Stimulated activated naive CD8-positive, alpha-beta T cell treated with anti-CD3 and anti-CD28 coated beads, Interleukin-15, amount 100 ng/mL, for 72 hours (primary cell): ENCODE measurements around the gene MLC1.

Experiments used
- ATAC-seq: fragments of 150-1000 bp; cut with Tn5 transposase; 2 replicates; pipeline ENCODE4 v1.10.0; 2021; ENCODE audit warnings: mild to moderate bottlenecking, moderate library complexity
- DNase-seq, 2 donors: peaks; one replicate each; pipeline ENCODE4 v3.0.0; 2021 to 2022
- H3K27ac Mint-ChIP-seq, 2 donors: one replicate each; pipeline ENCODE4 v1.8.0; 2022; ENCODE audit warnings: mild to moderate bottlenecking in 2 of 2, mixed read lengths in 2 of 2, moderate library complexity in 2 of 2
- H3K27me3 Mint-ChIP-seq: one replicate; pipeline ENCODE4 v1.8.0; 2022; ENCODE audit warnings: mixed read lengths
- H3K4me1 Mint-ChIP-seq: one replicate; pipeline ENCODE4 v1.8.0; 2022; ENCODE audit warnings: mild to moderate bottlenecking, mixed read lengths
- H3K4me3 Mint-ChIP-seq, 2 donors: one replicate each; pipeline ENCODE4 v1.8.0; 2022; ENCODE audit warnings: mild to moderate bottlenecking in 2 of 2, mixed read lengths in 2 of 2, moderate library complexity in 1 of 2
- H3K9me3 Mint-ChIP-seq, 2 donors: one replicate each; pipeline ENCODE4 v1.8.0; 2022; ENCODE audit warnings: mixed read lengths in 2 of 2

Gene MLC1

DNA sequence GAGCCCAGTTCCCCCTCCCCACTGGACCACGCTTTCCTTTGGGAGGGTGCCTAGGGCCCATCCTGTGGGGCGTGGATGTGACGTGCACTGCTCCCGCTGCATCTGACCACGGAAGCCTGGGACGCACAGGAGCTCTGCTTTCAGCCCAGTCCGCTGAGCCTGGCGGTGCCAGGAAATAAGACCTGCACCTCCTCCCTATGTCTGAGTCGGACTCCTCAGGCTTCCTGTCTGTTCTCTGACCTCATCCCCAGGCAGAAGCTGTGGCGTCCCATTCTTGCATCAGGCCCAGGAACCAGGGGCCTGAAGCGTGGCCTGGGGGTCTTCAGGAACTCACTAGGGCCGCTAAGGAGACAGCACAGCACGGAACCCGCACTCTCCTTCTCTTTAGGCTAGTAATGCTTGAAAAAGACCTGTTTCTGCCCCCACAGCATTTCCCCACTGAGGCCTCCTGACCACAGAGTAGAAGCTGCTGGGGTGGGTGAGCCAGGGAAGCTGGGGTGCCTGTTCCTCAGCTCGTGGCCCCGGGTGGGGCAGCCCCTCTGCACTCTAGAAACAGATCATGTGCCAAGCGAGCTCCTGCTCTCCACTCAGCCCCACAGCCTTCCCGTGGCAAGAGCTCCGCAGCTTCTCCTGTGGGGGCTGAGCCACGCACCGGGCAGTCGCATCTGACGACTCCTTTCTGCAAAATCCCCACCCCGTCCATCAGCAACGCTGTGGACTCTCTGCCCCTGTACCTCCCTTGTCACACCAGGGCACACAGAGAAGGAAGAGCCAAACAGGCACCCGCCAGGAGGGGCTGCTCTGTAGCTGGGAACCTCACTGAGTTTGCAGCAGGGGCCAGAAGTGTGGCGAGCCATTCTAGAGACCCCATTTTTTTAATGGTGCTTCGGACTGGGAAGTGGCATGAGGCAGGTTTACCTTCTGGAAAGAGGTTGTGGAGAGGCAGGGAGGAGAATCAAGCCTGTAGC is 27.2 kb upstream of the MLC1 start:
- DNase-seq, result peak; percentile 45 to 63
- Mint-ChIP-seq H3K27ac (peak overlapping the region; percentile 94 to 96), H3K4me3 (peak overlapping the region; percentile 55 to 73), H3K9me3 (no peaks in the 10 kb centered on the region), H3K27me3 (peaks cover 31% of the 10 kb centered on the region), H3K4me1 (peaks cover 28% of the 10 kb centered on the region)
- ATAC-seq, result peak; percentile 92

DNA sequence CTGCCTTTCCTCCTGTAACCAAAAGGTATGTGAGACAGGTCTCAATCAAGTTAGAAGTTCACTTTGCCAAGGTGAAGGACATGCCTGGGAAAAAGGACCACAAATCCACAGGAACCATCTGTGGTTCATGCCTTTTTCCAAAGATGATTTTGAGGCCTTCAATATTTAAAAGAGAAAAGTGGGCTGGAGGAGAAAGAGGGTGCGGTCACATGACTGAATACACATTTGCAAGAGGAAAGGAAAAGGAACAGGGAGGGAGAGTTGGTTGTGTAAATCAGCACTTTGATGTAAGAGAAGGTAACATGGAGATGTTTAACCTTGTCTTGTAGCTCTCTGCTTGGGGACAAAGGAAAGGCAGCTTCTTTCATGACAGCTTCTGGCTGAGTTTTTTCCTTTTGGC is 25.8 kb upstream of the MLC1 start:
- peaks cover 29% of the 10 kb centered on the region for H3K27me3 Mint-ChIP-seq
- ATAC-seq (no peak), DNase-seq (no peak)
- H3K4me3 Mint-ChIP-seq, result peak overlapping the region in 1 of 2 donors; percentile 8
- peaks cover 29% of the 10 kb centered on the region for H3K4me1 Mint-ChIP-seq
- H3K9me3 Mint-ChIP-seq, result no peaks in the 10 kb centered on the region
- peak overlapping the region in 1 of 2 donors; percentile 80 for H3K27ac Mint-ChIP-seq

DNA sequence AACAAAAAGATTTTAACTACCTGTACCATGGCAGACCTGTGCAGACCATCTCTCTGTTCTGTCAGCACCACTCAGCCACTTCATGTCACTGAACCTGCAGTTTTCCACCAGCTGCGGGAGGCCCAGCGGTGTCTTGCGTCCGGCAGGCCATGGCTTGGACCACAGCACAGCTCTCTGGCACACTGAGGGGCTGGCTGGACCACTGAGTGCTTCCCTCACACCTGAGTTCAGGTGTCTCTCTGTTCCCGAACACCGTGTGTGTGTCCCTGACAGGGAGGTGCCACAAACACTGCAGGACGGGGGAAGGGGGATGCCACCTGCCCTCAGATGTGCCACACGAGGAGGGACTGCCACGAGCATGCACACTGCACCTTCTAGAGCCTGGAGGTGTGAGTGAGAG is 22.3 kb upstream of the MLC1 start:
- Mint-ChIP-seq H3K27me3 (peaks cover 8% of the 10 kb centered on the region), H3K27ac (no peak overlapping the region), H3K4me1 (peaks cover 36% of the 10 kb centered on the region), H3K9me3 (no peaks in the 10 kb centered on the region), H3K4me3 (no peak overlapping the region)
- ATAC-seq (no peak), DNase-seq (no peak)

DNA sequence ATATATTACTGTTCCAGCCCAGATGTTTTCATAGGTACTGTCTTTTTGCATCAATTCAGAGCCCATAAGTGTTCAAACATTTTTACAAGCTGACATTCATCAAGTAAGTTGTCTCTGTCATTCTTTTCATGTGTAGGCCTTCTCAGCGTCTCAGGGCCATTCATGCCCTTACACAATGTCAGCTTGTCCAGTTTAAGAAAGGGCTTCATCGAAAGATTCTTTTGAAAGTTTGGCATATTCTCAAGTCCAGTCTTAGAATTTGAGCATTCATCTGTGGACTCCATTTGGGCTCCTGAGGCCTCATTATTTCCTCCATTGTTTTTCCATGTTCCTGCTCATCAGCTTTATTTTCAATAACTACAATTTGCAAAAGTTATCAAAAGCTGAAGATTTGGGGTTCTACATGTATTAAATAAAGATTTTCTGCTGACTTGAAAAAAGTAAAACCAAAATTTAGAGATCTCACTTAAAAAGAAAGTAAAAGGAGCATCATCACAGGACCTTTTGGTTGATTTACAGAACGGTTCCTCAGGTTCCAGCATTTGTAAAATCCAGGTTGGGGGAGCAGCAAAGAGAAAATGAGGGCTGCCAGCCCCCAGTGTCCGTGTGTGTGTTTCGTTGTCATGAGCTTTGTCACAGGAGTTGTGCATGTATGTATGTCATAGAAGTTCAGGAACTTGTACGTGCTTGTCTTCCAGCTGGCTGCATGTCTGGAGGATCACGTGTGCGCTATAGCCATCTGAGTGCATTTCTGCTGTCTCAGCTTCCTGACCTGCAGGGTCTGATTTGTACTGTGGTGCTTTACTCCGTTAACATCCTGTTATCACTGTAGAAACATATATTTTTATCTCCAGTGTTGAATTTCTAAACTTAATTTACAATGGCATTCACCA is 20.2 kb upstream of the MLC1 start:
- DNase-seq, result no peak
- ATAC-seq, result peak; percentile 82
- Mint-ChIP-seq H3K27ac (peak overlapping the region in 1 of 2 donors; percentile 9), H3K4me3 (peak overlapping the region; percentile 71 to 73), H3K4me1 (peaks cover 30% of the 10 kb centered on the region), H3K27me3 (peaks cover 20% of the 10 kb centered on the region), H3K9me3 (no peaks in the 10 kb centered on the region)

DNA sequence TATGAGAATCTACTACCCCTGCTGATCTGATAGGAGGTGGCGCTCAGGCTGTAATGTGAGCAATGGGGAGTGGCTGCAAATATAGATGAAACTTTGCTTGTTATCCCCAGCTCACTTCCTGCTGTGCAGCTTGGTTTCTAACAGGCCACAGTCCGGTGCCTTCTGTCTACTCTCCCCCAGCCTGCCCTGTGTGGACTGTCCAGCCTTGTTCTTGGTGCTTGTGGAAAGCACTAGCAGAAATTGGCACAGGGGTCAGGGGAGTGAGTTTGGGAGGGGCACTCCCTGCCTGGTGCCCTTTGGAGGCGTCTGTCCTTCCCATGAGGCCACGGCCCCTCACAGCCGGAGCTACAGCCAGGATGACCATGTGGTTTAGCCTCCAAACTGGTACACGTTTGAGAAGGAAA is 18.9 kb upstream of the MLC1 start:
- H3K27me3 Mint-ChIP-seq, result peaks cover 28% of the 10 kb centered on the region
- no peak for ATAC-seq
- no peaks in the 10 kb centered on the region for H3K9me3 Mint-ChIP-seq
- peaks cover 30% of the 10 kb centered on the region for H3K4me1 Mint-ChIP-seq
- H3K4me3 Mint-ChIP-seq, result no peak overlapping the region
- H3K27ac Mint-ChIP-seq, result no peak overlapping the region
- no peak for DNase-seq

DNA sequence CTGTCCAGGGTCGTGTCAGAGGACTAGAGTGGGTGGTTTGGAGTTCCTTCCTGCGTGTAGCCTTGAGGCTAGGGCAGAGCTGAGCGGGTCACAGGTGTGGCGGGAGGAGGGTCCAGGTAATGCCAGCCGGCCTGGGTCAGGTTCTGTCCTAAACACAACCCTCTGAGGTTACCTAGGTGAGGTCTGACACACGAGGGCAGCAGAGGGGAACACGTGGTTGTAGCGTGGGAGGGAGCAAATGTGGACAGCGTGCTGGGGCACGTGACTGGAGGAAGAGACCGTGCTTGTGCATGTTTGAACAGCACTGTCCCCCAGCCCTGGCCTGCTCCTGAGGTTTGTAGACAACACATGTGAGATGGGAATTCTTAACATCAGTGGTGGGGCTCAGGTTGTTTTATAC is 17.7 kb upstream of the MLC1 start:
- H3K4me1 Mint-ChIP-seq, result peaks cover 30% of the 10 kb centered on the region
- ATAC-seq, result no peak
- no peak for DNase-seq
- H3K9me3 Mint-ChIP-seq, result no peaks in the 10 kb centered on the region
- H3K27ac Mint-ChIP-seq, result no peak overlapping the region
- no peak overlapping the region for H3K4me3 Mint-ChIP-seq
- H3K27me3 Mint-ChIP-seq, result peaks cover 39% of the 10 kb centered on the region

DNA sequence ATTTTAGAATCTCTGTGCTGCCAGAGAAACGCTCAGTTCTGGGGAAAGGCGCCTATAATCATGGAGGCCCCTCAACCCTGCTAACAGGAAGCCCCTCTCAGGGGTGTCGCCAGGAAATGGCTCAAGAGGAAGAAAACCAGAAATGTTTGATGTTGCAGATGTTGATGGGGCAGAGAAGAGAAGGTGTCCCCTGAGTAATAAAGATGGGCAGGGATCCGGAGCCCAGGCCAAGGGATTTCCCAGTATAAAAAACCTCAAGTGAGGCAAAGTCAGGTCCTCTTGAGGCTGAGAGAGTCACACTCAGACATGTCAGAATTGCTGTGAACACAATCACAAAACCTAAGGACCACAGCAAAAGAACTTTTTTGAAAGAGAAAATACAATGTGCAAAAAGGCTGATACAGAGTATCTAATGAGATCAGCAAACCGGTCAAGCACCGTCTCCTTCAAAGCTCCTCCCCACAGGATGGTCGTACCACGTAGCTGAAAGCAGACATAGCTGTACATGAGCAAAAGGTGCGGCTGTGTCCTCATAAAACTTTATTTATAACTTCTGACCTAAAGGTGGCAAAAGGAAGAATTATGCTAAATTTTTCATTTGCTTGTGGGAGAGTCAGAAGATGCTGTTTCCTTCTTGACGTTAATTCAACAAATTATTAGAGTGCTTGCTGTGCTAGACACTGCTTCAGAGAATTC is 16.8 kb upstream of the MLC1 start:
- H3K9me3 Mint-ChIP-seq, result no peaks in the 10 kb centered on the region
- ATAC-seq (no peak), DNase-seq (no peak)
- H3K27ac Mint-ChIP-seq, result peak overlapping the region in 1 of 2 donors; percentile 90
- peaks cover 30% of the 10 kb centered on the region for H3K4me1 Mint-ChIP-seq
- H3K4me3 Mint-ChIP-seq, result no peak overlapping the region
- H3K27me3 Mint-ChIP-seq, result peaks cover 46% of the 10 kb centered on the region

DNA sequence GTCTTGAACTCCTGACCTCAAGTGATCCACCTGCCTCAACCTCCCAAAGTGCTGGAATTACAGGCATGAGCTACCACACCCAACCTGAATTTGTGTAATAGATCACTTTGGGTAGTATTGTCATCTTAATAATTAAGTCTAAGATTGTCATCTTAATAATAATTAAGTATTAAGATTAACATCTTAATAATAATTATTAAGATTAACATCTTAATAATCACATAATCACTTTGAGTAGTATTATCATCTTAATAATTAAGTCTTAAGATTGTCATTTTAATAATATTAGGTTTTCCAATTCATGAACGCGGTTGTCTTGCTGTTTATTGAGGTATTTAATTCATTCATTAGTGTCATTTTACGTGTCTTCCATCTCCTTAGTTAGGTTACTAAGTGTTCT is 12.8 kb upstream of the MLC1 start:
- DNase-seq (no peak), ATAC-seq (no peak)
- H3K9me3 Mint-ChIP-seq, result no peaks in the 10 kb centered on the region
- H3K27me3 Mint-ChIP-seq, result peaks cover 65% of the 10 kb centered on the region
- H3K27ac Mint-ChIP-seq, result no peak overlapping the region
- peaks cover 18% of the 10 kb centered on the region for H3K4me1 Mint-ChIP-seq
- no peak overlapping the region for H3K4me3 Mint-ChIP-seq

DNA sequence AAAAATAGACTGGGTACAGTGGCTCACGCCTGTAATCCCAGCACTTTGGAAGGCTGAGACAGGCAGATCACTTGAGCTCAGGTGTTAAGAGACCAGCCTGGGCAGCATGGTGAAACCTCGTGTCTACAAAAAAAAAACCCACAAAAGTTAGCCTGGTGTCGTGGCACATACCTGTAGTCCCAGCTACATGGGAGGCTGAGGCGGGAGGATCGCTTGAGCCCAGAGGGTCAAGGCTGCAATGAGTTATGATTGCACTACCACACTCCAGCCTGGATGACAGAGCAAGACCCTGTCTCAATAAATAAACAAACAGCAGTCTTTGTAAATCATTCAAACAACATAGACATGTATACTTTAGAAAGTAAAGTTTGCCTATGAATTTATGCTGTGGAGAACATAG is 7.1 kb upstream of the MLC1 start:
- ATAC-seq (no peak), DNase-seq (no peak)
- H3K27ac Mint-ChIP-seq, result no peak overlapping the region
- no peak overlapping the region for H3K4me3 Mint-ChIP-seq
- H3K4me1 Mint-ChIP-seq, result no peaks in the 10 kb centered on the region
- H3K9me3 Mint-ChIP-seq, result peaks cover 4 to 14% of the 10 kb centered on the region in 2 donors
- H3K27me3 Mint-ChIP-seq, result peaks cover 41% of the 10 kb centered on the region

DNA sequence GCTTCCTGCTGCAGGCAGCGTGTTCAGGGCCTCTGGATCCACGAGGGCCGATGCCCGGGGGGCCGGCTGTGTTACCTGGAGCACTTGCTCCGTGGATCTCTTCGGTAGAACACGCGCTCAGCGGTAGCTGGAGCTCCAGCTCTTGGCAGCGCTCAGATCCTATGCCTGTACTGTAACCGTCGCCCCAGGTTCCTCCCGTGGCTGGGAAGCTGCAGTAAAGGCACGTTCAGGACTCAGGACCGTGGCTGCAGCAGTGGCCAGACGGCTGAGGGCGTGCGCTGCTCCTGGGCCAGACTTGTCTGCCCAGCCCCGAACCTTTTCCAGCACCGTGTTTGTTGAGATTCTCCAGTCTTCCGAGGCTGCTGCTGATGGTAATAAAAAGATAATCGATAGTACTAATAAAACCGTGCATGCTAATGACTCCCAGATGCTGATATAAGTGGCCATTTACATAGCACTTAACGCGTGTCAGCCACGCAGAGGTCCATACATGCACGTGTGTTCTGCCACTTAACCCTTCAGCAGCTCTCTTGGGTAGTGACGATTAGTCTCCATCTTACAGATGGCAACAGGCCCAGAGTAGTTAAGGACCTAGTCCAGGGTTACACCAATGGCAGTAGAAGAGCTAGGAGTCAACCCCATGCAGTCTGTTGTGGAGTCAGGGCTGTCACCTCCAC is 6.0 kb upstream of the MLC1 start:
- ATAC-seq (no peak), DNase-seq (no peak)
- Mint-ChIP-seq H3K27me3 (peaks cover 37% of the 10 kb centered on the region), H3K4me1 (no peaks in the 10 kb centered on the region), H3K9me3 (peaks cover 4 to 14% of the 10 kb centered on the region in 2 donors), H3K27ac (no peak overlapping the region), H3K4me3 (no peak overlapping the region)

DNA sequence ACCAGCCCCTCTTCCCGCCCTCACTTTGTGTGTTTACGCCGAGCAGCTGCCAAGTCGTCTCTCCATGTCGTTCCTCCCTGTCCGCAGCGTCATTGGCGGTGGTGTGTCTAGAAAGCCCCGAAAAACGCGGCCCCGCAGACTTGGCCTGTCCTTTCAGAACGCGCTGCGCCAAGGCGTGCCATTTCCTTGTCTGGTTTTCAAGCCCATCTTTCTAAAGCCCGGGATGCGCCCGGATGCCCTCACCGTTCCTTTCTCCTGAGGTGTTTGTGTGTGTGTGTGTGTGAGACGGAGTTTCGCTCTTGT is 5.1 kb upstream of the MLC1 start:
- Mint-ChIP-seq H3K9me3 (peaks cover 4 to 14% of the 10 kb centered on the region in 2 donors), H3K27me3 (peaks cover 32% of the 10 kb centered on the region), H3K27ac (no peak overlapping the region), H3K4me1 (no peaks in the 10 kb centered on the region), H3K4me3 (no peak overlapping the region)
- ATAC-seq (no peak), DNase-seq (no peak)

DNA sequence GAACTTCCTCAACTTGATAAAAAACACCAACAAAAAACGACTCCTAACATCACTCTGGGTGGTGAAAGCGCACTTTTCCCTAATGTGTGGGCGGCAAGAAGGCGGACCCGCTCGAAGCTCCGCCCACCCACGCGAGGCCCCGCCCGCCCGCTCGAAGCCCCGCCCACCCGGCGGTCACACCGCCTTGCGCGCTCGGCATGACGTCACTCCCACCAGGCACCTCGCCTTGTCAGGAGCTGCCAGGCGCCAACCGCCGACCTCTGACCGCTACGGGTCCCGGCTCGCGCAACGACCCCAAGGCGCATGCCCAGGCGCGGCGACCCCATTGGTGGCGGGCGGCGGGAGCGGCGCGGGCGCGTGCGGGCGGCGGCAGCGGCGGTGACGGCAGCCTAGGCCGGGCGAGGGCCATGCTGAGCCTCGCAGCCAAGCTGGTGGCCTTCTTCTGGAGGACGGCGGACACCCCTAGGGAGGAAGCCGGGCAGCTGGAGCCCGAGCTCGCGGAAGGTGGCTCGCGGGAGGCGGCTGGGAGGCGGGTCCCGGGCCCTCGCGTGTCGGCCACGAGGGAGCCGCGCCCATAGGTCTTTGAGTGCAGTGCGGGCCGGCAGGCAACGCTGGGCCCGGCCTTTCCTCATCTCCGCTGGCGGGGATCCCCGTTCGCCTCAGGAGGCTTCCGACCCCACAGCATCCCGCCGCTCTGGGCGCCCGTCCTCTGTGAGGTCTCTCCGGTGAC is 4.6 kb upstream of the MLC1 start, which contains the start of gene MOV10L1:
TSS of gene MOV10L1 (plus strand) at position 325 of the 730 bp plus-strand sequence. CDS start at position 408, 83 bp downstream.
- H3K9me3 Mint-ChIP-seq, result peaks cover 4 to 14% of the 10 kb centered on the region in 2 donors
- ATAC-seq (no peak), DNase-seq (no peak)
- H3K27ac Mint-ChIP-seq, result no peak within 1 kb of the TSS
- peaks cover 27% of the 10 kb centered on the region for H3K27me3 Mint-ChIP-seq
- H3K4me3 Mint-ChIP-seq, result no peak within 1 kb of the TSS
- no peaks in the 10 kb centered on the region for H3K4me1 Mint-ChIP-seq

DNA sequence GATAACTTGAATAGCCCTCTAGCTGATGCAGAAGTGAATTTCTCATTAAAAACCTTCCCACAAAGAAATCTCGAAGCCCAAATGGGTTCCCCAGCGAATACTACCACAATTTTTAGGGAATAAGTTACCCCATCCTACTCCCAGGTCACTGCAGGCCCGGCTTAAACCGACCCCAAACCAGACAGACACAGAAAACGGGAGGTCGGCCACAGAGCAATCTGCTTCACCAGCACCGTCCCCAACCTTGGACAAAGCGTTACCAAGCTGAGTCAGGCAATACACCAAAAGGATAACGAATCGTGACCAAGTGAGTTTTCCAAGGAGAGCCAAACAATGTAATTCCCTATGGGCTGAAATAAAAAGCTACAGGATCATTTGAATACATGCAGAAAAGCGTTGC is 4.0 kb upstream of the MLC1 start:
- no peaks in the 10 kb centered on the region for H3K4me1 Mint-ChIP-seq
- peaks cover 4 to 14% of the 10 kb centered on the region in 2 donors for H3K9me3 Mint-ChIP-seq
- no peak overlapping the region for H3K27ac Mint-ChIP-seq
- ATAC-seq (no peak), DNase-seq (no peak)
- no peak overlapping the region for H3K4me3 Mint-ChIP-seq
- peaks cover 26% of the 10 kb centered on the region for H3K27me3 Mint-ChIP-seq

DNA sequence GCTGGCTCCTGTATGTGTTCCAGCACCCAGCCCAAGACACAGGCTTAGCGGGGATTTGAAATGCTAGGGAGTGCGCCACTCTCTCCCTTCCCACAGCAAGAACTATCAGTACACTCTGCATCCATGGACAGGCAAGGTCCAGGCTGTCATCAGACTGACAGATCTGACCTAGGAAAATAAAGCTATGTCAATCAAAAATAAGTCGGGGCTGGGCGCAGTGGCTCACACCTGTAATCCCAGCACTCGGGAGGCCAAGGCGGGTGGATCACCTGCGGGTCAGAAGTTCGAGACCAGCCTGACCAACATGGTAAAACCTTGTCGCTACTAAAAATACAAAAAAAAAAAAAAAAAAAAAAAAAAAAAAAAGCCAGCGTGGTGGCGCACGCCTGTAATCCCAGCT is 2.9 kb upstream of the MLC1 start:
- H3K27me3 Mint-ChIP-seq, result peaks cover 26% of the 10 kb centered on the region
- H3K4me1 Mint-ChIP-seq, result peaks cover 8% of the 10 kb centered on the region
- H3K9me3 Mint-ChIP-seq, result peaks cover 4 to 14% of the 10 kb centered on the region in 2 donors
- no peak overlapping the region for H3K27ac Mint-ChIP-seq
- DNase-seq (no peak), ATAC-seq (no peak)
- H3K4me3 Mint-ChIP-seq, result no peak overlapping the region
